ENCODE results near the gene VAPA.

Gene VAPA

DNA sequence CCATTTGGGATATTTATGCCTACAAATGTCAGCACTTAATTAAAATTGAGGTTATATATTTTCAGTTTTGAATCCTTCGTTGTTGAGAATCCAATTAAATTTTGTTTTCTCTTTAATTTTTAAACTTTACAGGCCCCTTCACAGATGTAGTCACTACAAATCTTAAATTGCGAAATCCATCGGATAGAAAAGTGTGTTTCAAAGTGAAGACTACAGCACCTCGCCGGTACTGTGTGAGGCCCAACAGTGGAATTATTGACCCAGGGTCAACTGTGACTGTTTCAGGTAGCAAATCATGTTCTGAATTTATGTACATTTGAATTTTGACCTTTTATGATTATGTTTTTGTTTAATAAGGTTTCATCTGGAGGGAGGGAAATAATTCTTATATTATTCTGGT is 17.9 kb downstream of the VAPA start:
- DNase-seq (ENCODE audit: low spot score), result no peak
- CTCF ChIA-PET, result interaction anchor here (0.6 kb wide), 1 partner anchor 536 kb away, joined by 4 read pairs; no protein-coding TSS in a partner anchor
- TF ChIP-seq, protein P1, sequence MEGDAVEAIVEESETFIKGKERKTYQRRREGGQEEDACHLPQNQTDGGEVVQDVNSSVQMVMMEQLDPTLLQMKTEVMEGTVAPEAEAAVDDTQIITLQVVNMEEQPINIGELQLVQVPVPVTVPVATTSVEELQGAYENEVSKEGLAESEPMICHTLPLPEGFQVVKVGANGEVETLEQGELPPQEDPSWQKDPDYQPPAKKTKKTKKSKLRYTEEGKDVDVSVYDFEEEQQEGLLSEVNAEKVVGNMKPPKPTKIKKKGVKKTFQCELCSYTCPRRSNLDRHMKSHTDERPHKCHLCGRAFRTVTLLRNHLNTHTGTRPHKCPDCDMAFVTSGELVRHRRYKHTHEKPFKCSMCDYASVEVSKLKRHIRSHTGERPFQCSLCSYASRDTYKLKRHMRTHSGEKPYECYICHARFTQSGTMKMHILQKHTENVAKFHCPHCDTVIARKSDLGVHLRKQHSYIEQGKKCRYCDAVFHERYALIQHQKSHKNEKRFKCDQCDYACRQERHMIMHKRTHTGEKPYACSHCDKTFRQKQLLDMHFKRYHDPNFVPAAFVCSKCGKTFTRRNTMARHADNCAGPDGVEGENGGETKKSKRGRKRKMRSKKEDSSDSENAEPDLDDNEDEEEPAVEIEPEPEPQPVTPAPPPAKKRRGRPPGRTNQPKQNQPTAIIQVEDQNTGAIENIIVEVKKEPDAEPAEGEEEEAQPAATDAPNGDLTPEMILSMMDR (conservative IDR thresholded peaks at IDR 0.05; ENCODE audit: low read depth), result no peak
- H3K27ac ChIP-seq, result no peak overlapping the region
- POLR2A ChIA-PET (ENCODE audit: low non-redundant PET), result no interaction called here

DNA sequence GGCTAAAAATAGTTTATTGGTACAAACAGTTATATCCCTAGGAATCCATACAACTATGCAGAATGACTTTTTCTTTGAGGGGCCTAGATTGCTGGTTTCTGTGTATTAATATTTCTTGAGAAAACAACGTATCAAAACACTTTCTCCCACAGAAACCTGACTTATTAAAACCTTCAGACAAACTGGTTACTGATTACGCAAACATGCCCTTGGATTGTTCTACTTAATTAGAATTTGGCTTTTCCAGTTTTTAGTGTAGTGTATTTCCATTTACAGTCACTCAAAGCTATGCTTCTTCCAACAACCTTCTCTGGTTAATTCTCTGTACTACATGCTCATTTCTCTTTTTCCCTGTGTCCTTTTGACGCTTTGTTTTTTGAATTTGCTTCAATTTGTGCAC is 20.0 kb downstream of the VAPA start:
- CTCF ChIA-PET, result no interaction called here
- no peak for DNase-seq (ENCODE audit: low spot score)
- H3K27ac ChIP-seq, result peak overlapping the region; percentile 50
- POLR2A ChIA-PET (ENCODE audit: low non-redundant PET), result interaction anchor here (0.6 kb wide), 1 partner anchor 35 kb away, joined by 4 read pairs; no protein-coding TSS in a partner anchor
- TF ChIP-seq, protein P1 (conservative IDR thresholded peaks at IDR 0.05; ENCODE audit: low read depth), result no peak

DNA sequence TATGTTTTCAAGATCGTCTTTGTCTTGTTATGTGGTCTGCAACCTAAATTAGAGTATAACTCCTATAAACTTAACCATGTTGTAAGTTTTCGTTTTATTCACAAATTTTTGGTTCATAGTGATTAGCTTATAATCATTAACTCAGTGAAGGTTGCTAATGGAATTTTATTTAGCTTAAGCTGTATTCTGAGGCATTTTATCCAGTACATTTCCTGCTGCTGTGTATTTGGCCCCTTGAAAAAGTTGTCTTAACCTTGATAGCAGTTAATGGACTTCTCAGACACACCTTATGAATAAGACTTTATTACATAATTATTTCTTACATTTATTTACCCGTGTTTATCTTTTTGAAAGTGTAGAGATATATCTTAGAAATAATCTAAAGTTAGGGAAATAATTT is 20.5 kb downstream of the VAPA start:
- CTCF ChIA-PET, result interaction anchor here (0.6 kb wide), 2 partner anchors 15 to 96 kb away, joined by 3 read pairs; no protein-coding TSS in a partner anchor

DNA sequence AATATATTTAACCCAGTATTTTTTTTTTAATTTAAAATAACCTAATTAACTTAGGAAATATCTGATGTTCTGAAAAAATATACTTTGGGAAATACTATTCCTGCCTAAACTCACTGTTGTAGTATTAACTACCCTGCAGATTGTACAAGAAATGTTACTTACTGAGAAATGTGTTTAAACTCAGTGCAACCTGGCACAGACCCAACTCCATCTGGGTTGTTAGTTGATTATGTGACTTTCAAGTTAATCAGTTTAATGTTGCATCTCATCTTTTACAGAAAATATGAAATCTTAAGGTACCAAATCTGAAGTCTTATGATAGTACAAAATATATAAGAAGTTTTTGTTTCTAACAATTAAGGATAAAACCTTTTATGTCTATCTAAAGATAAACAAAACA is 27.3 kb downstream of the VAPA start:
- TF ChIP-seq, protein P1 (conservative IDR thresholded peaks at IDR 0.05; ENCODE audit: low read depth), result no peak
- no peak for DNase-seq (ENCODE audit: low spot score)
- POLR2A ChIA-PET (ENCODE audit: low non-redundant PET), result no interaction called here
- no peak overlapping the region for H3K27ac ChIP-seq
- CTCF ChIA-PET, result no interaction called here

More for the DNA sequence above, 20.5 kb downstream of the VAPA start:
- POLR2A ChIA-PET (ENCODE audit: low non-redundant PET), result interaction anchor here (0.6 kb wide), 1 partner anchor 35 kb away, joined by 4 read pairs; no protein-coding TSS in a partner anchor
- TF ChIP-seq, protein P1 (conservative IDR thresholded peaks at IDR 0.05; ENCODE audit: low read depth), result no peak
- no peak overlapping the region for H3K27ac ChIP-seq
- DNase-seq (ENCODE audit: low spot score), result no peak

DNA sequence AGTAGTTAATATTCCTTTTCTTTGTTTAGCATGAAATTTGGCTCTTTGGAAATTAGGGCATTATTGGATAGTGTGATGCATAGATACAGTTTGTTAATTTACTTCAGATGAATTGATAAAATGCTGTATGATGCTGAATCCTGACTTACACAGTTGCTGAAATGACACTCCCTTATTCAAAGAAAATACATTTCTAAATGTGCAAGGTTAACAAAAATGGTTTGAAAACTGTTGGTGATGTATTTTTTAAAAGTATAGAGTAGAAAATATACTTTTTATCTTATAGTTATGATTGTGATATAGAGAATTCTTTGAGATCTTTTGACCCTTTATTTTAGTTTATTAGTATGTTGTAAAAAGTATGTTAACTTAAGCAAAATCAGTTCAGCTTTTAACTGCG is 27.8 kb downstream of the VAPA start:
- ChIA-PET CTCF (no interaction called here), POLR2A (ENCODE audit: low non-redundant PET) (no interaction called here)
- TF ChIP-seq, protein P1 (conservative IDR thresholded peaks at IDR 0.05; ENCODE audit: low read depth), result no peak

DNA sequence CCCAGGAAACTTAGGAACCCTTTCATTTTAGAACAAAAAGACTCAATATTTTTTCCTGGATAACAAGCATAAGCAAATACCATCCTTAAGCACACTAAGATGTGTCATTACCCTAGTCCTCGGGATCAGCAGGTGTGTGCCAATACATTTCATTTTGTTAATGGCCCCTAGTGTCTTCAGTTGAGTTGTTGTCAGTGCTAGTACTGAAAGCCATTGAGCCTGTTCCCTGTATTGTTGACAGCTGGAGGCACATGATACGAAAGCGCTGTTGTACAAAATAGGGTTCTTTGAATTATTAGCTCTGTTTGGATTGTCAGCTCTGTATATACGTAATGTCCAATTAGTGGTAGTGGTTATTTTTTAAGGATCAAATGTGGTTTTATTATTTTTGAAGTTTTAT is 29.5 kb downstream of the VAPA start:
- POLR2A ChIA-PET (ENCODE audit: low non-redundant PET), result no interaction called here
- no peak for DNase-seq (ENCODE audit: low spot score)
- H3K27ac ChIP-seq, result no peak overlapping the region
- CTCF ChIA-PET, result interaction anchor here (1.0 kb wide), 1 partner anchor 9 kb away, joined by 5 read pairs; no protein-coding TSS in a partner anchor
- TF ChIP-seq, protein P1 (conservative IDR thresholded peaks at IDR 0.05; ENCODE audit: low read depth), result no peak

More for the DNA sequence above, 27.8 kb downstream of the VAPA start:
- no peak overlapping the region for H3K27ac ChIP-seq
- DNase-seq (ENCODE audit: low spot score), result no peak
